T47D (cell line): Measurements from ENCODE around the gene EEIG1.
A peak's percentile ranks its signal among the peaks of the same experiment; 100 is the strongest.

Source experiments
- DNase-seq, 2 experiments: peaks; one replicate each; pipeline versions ENCODE4 v3.0.0 to v3.0.0-alpha.2; 2011 to 2012; ENCODE audit warnings: low read depth in 1 of 2, low spot score in 1 of 2
- JUND ChIP-seq: IDR thresholded peaks from 2 replicates; pipeline ENCODE4 v1.6.1; 2012; ENCODE audit warnings: low read depth
- in situ Hi-C: cut with HindIII; loops from 2 replicates; pipeline ENCODE4 v1.10.0; 2016; ENCODE audit warnings: low sequenced_read_pairs, low pct_unique_long_range_greater_than_20kb

Gene EEIG1

DNA sequence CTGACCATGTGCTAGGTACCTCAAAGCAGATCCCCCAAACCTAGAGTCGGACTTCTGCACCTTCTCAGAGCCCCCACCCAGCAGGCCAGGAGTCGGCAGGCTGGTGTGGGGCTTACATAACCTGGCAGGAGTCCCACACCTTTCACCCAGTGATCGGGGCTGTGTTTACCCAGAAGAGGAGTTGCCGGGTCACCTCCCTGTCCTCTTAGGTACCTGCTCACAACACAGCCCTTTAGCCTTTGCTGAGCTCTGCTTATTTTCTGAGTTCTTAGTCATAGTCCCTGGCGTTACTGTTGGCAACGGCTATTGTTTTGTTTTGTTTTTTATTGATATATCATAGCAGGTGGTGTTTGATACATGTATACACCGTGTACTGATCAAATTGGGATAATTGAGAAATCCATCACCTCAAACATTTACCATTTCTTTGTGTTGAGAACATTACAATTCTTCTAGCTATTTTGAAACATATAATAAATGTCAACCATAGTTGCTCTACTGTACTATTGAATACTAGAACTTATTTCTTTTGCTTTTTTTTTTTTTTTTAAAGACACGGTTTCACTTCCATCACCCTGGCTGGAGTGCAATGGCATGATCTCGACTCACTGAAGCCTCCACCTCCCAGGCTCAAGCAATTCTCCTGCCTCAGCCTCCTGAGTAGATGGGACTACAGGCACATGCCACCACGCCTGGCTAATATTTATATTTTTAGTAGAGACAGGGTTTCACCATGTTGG lies 10.4 kb upstream of the EEIG1 start:
- in situ Hi-C loops, result no loop called here
- DNase-seq, result peak in 1 of 2 experiments; percentile 59
- no peak for TF ChIP-seq JUND

DNA sequence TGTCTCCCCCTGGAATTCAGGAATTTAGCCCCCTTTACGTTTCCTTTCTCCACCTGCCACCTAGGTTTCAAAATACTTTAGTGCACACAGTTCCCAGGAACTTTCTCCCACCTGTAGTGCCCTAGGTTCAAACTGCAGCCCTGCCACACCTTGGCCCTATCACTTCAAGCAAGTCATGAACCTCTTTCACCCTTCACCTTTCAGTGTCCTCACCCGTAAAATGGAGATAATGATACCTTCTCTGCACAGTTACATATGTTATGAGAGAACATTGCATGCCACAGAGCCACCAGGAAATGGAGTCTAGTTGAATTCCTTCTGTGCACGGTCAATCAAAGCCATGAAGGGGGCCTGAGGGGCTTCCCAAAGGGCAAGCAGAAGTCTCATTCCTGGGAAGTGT lies 9.8 kb upstream of the EEIG1 start:
- DNase-seq, result no peak
- TF ChIP-seq JUND, result no peak
- in situ Hi-C loops, result no loop called here

DNA sequence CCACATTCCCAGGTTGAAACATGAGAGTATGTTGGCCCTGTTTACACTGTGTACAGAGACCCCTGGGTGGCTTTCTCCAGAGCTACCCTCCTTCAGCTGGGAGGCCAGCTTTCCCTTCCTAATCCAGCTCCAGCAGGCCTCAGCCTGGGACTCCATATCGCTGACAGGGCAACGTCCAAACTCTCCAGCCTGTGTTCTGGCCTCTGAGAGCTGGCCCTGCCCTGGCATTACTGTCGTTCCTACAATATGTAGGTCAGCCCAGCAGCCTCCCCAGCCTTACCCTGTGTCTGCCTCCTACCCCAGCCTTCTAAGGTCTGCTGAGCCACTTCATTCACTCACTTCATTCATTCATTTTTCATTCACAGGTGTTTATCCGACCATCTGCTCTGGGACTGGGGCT lies 8.3 kb upstream of the EEIG1 start:
- in situ Hi-C loops, result no loop called here
- no peak for TF ChIP-seq JUND
- DNase-seq, result no peak

DNA sequence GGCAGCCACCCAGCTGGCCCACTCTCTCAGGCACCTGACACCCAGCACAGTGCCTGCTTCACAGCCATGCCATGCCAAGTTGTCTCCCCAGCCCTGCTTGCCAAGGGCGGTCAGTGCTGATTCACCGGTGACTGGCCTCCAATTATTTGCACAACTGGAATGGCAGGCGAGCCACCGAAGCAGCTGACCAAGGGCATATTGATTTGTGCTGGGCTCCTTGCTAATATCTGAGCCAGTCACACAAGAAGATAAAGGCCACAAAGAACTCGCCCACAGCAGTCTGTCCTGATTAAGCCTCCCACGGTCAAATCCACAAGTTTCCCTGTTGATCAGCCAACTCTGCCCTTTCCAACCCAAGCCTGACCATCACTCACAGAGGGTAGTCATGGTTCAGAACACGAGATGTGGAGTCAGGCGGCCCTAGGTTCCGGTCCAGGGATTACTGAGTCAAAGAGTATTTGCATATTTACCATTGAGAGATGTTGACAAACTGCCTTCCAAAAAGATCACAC lies 6.4 kb upstream of the EEIG1 start:
- TF ChIP-seq JUND, result no peak
- DNase-seq, result peak in 1 of 2 experiments; percentile 63
- in situ Hi-C loops, result no loop called here

DNA sequence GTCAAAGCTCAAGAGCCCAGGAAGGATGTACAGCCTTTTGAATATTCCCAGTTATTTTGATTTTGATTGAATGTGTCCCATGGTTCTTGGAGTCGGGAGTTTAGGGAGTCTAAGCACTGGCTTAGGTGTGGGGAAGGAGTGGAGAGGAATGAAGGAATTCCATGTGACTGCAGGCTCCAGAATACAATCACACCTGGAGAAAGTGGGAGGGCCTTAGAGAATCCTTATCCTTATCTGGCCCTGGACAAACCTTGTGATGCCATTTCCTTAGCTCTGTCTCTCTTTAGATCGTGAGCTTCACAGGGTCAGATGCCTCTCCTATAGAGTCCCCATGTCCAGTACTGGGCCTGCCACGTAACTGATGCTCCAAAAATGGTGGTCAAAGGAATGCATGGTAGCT lies 4.2 kb upstream of the EEIG1 start:
- in situ Hi-C loops, result no loop called here
- DNase-seq, result no peak
- no peak for TF ChIP-seq JUND

- no peak for TF ChIP-seq JUND
- in situ Hi-C loops, result no loop called here
- no peak for DNase-seq
These were observed 3.1 kb upstream of the EEIG1 start for GRCh38 chr9:127983847-127984289.

GRCh38 chr9:127982912-127983311 lies 2.1 kb upstream of the EEIG1 start:
- DNase-seq, result no peak
- in situ Hi-C loops, result no loop called here
- no peak for TF ChIP-seq JUND

- no peak for TF ChIP-seq JUND
- no peak for DNase-seq
- in situ Hi-C loops, result no loop called here
These were observed 851 bp upstream of the EEIG1 start for GRCh38 chr9:127981559-127982121.

DNA sequence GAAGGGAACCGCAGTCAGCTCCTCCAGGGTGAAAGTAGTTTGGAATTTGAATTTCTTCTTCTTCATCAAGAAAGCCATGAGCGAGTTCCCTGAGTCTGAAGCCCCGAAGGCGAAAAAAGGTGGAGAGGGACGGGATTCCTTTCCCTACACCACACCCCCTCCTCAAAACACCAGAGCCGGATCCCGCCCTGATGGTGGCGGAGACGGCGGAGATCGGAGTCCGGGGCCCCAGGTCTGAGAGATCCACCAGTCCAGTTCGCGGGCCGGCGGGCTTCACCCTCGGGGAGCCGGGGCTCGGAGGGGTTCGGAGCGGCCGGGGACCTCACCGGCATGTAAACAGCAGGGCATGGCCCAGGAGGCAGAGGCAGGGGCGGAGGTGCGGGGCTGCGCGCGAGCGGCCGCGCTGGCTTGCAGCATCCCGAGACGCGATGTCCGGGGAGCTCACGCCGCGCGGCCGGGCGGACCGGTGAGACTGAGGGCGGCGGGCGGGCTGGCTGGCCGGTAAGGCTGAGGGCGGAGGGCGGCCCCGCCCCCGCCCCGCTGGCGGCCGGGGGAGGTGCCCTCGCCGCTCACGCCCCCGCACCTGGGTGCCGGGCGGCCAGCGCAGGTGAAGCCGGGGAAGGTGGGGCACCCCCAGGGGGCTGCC lies 606 bp downstream of the EEIG1 start:
- no peak for TF ChIP-seq JUND
- in situ Hi-C loops, result no loop called here
- DNase-seq, result peak; percentile 71 to 82

GRCh38 chr9:127979333-127980059 lies 1.3 kb downstream of the EEIG1 start:
- no peak for TF ChIP-seq JUND
- in situ Hi-C loops, result no loop called here
- DNase-seq, result peak in 1 of 2 experiments; percentile 67

GRCh38 chr9:127979015-127979332 lies 1.8 kb downstream of the EEIG1 start:
- no peak for DNase-seq
- in situ Hi-C loops, result no loop called here
- TF ChIP-seq JUND, result no peak

DNA sequence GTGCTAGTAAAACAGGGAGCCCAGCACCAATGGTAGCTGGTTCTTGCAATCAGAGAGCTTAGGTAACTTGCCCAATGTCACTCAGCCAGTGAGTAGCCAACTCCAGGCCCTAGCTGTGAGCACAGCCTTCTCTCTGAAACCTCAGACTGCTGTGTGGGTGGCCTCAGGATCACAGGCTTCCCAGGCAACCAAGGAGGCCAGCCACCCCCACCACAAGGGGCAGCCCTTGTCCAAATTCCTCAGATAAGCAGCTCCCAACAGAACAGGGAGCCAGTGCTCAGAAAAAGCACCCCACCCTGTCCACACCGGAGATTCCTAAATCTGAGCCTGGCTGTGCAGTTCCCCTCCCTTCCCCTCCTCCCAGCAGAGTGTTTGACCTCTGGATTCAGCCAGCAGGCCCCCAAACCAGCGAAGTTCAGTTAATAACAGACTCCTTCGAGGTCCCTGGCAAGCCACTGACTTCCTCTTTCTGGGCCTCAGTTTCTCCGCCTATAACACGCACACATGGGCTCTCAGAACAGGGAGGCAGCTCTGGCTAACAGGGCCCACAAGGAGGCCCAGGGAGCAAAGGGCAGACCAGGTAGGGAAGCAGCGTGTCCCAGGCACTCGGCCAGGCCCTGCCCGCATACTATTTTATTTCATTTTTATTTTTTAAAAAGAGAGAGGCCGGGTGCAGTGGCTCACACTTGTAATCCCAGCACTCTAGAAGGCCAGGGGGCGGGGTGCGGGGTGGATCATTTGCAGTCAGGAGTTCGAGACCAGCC lies 2.7 kb downstream of the EEIG1 start:
- no peak for TF ChIP-seq JUND
- in situ Hi-C loops, result no loop called here
- DNase-seq, result no peak
